HepG2 (cell line): ENCODE data around the gene IGDCC3. TPM values are rescaled to one million over a fixed set of nuclear protein-coding genes. Genes with fewer than 3 reads are reported as not detected.

Source experiments
- ATAC-seq: fragments of 200-7000 bp; cut with Tn5 transposase; 3 replicates; pipeline ENCODE4 v1.9.1; 2020; ENCODE audit warnings: mild to moderate bottlenecking, moderate library complexity
- BruUV-seq: library from RNA; stranded (reverse); fragments of 400-500 nt; replicated peaks from 2 replicates; lab custom pipeline; 2021; lab: Mats Ljungman, UMichigan
- CTCF ChIA-PET: fragments of 300-600 bp; formaldehyde crosslinking; extraction: SDS; loops from one replicate; lab custom pipeline; 2021; ENCODE audit warnings: low total read pairs, inconsistent platforms, low intra/inter-chr PET ratio; lab: Yijun Ruan, JAX
- POLR2A ChIA-PET: fragments of 350-600 bp; sonication (Branson Sonifier 250); formaldehyde crosslinking; loops from one replicate; lab custom pipeline; 2020; ENCODE audit warnings: antibody characterized with exemption, inconsistent platforms; lab: Yijun Ruan, JAX
- DNase-seq: peaks from one replicate; pipeline ENCODE4 v3.0.0-alpha.2; 2015; ENCODE audit warnings: low spot score
- FAIRE-seq: peaks from 3 replicates; lab custom pipeline; 2011; peaks lifted over from hg19 to GRCh38; lab: Jason Lieb, UNC
- H2AFZ ChIP-seq: one replicate; pipeline ENCODE4 v1.6.1; 2011; ENCODE audit warnings: low read length, inconsistent platforms
- H3K27ac ChIP-seq: fragments of 300-600 bp; 3 replicates; pipeline ENCODE4 v1.8.0; 2011; ENCODE audit warnings: mixed run types, mild to moderate bottlenecking, mixed read lengths, low read length, inconsistent platforms; ENCODE audit not compliant: insufficient read depth; ENCODE audit errors: extremely low read length
- H3K27me3 ChIP-seq, 2 experiments: fragments of 200-600 bp in 1 of 2; 2 replicates in 1 of 2; 3 replicates in 1 of 2; pipeline versions ENCODE4 v1.6.0 to v1.8.0; 2011; ENCODE audit warnings: low read length in 2 of 2, mild to moderate bottlenecking in 2 of 2, moderate library complexity in 2 of 2, inconsistent platforms in 1 of 2; ENCODE audit not compliant: insufficient read depth in 2 of 2, control insufficient read depth in 1 of 2
- H3K36me3 ChIP-seq, 2 experiments: fragments of 200-600 bp in 1 of 2; replicated peaks in 1 of 2; 2 replicates in 1 of 2; 3 replicates in 1 of 2; pipeline versions ENCODE4 v1.5.1 to v1.8.0; 2011; ENCODE audit warnings: low read length in 2 of 2, inconsistent platforms in 1 of 2; ENCODE audit not compliant: insufficient read depth in 2 of 2, control insufficient read depth in 1 of 2
- H3K4me1 ChIP-seq: 2 replicates; pipeline ENCODE4 v1.5.1; 2012; ENCODE audit warnings: low read length, inconsistent platforms; ENCODE audit not compliant: insufficient read depth
- H3K4me2 ChIP-seq: 2 replicates; pipeline ENCODE4 v1.6.0; 2011; ENCODE audit warnings: low read depth, low read length, inconsistent platforms
- H3K4me3 ChIP-seq, 3 experiments: fragments of 200-600 bp in 1 of 3; sonication (generic), shearing (Covaris generic) in 1 of 3; replicated peaks in 1 of 3; 2 replicates each; pipeline ENCODE4 v1.5.1; 2011 to 2016; ENCODE audit warnings: low read length in 3 of 3, inconsistent platforms in 2 of 3, low read depth in 2 of 3, mild to moderate bottlenecking in 2 of 3, control low read depth in 1 of 3, mixed read lengths in 1 of 3; ENCODE audit not compliant: insufficient read depth in 1 of 3
- H3K79me2 ChIP-seq: one replicate; pipeline ENCODE4 v1.6.1; 2011; ENCODE audit warnings: low read length, inconsistent platforms; ENCODE audit not compliant: insufficient read depth
- H3K9ac ChIP-seq: 2 replicates; pipeline ENCODE4 v1.6.0; 2011; ENCODE audit warnings: mild to moderate bottlenecking, low read depth, low read length, inconsistent platforms; ENCODE audit not compliant: insufficient read depth
- H3K9me3 ChIP-seq: 2 replicates; pipeline ENCODE4 v1.5.1; 2012; ENCODE audit warnings: mild to moderate bottlenecking, low read length
- H4K20me1 ChIP-seq: 2 replicates; pipeline ENCODE4 v1.6.0; 2011; ENCODE audit warnings: inconsistent platforms, mild to moderate bottlenecking, low read length, moderate library complexity; ENCODE audit not compliant: insufficient read depth
- CHD4 ChIP-seq: fragments of 200-600 bp; sonication (generic); IDR thresholded peaks from 2 replicates; pipeline ENCODE4 v1.7.0; 2017; ENCODE audit warnings: mild to moderate bottlenecking, low read length, borderline replicate concordance
- GABPB1 ChIP-seq: IDR thresholded peaks from 2 replicates; pipeline ENCODE4 v1.6.1; 2016; ENCODE audit warnings: mild to moderate bottlenecking, missing genetic modification reagents, moderate library complexity, missing compliant biosample characterization
- GFI1 ChIP-seq: sonication (generic); formaldehyde crosslinking; IDR thresholded peaks from 2 replicates; pipeline ENCODE4 v1.5.0; 2020; ENCODE audit warnings: missing genetic modification reagents, mild to moderate bottlenecking, borderline replicate concordance
- GLI4 ChIP-seq: sonication (generic); formaldehyde crosslinking; IDR thresholded peaks from 2 replicates; pipeline ENCODE4 v1.5.1; 2020; ENCODE audit warnings: missing genetic modification reagents, mild to moderate bottlenecking, moderate library complexity, borderline replicate concordance
- HNF1B ChIP-seq: sonication (generic); formaldehyde crosslinking; IDR thresholded peaks from 2 replicates; pipeline ENCODE4 v1.5.1; 2020; ENCODE audit warnings: mild to moderate bottlenecking, moderate library complexity, missing genetic modification reagents
- MXD1 ChIP-seq: sonication (generic); formaldehyde crosslinking; IDR thresholded peaks from 2 replicates; pipeline ENCODE4 v1.4.0; 2020; ENCODE audit warnings: mild to moderate bottlenecking, missing genetic modification reagents
- MXD4 ChIP-seq: IDR thresholded peaks from 2 replicates; pipeline ENCODE4 v1.6.1; 2016; ENCODE audit warnings: mild to moderate bottlenecking, missing biosample characterization, missing genetic modification reagents
- RBM22 ChIP-seq: fragments of 200-400 bp; formaldehyde crosslinking; optimal IDR thresholded peaks from 2 replicates; pipeline ENCODE3; 2017; ENCODE audit warnings: mild to moderate bottlenecking, low read length, moderate library complexity
- TBX2 ChIP-seq: sonication (generic); formaldehyde crosslinking; IDR thresholded peaks from 2 replicates; pipeline ENCODE4 v1.5.0; 2020; ENCODE audit warnings: missing genetic modification reagents, mild to moderate bottlenecking, borderline replicate concordance
- THRA ChIP-seq: sonication (generic); formaldehyde crosslinking; IDR thresholded peaks from 2 replicates; pipeline ENCODE4 v1.4.0; 2020; ENCODE audit warnings: missing genetic modification reagents, borderline replicate concordance
- ZBTB38 ChIP-seq: sonication (generic); formaldehyde crosslinking; IDR thresholded peaks from 2 replicates; pipeline ENCODE4 v1.5.1; 2020; ENCODE audit warnings: mild to moderate bottlenecking, missing genetic modification reagents
- ZNF576 ChIP-seq: sonication (generic); formaldehyde crosslinking; IDR thresholded peaks from 2 replicates; pipeline ENCODE4 v1.4.0; 2020; ENCODE audit warnings: mild to moderate bottlenecking, missing genetic modification reagents
- WGBS: methylation state at CpG from one replicate; pipeline ENCODE4 v1.1.6; 2017; ENCODE audit warnings: low lambda C conversion rate; 5-methylcytosine and 5-hydroxymethylcytosine counted together
- in situ Hi-C: cut with HindIII; loops from 2 replicates; pipeline ENCODE4 v1.10.0; 2017; ENCODE audit warnings: low pct_unique_long_range_greater_than_20kb; ENCODE audit not compliant: extremely low pct_ligation_motif_present
- intact Hi-C: fragments of 100-400 bp; cut with micrococcal nuclease; formaldehyde crosslinking; loops from one replicate; pipeline ENCODE4 v1.10.0; 2022; ENCODE audit not compliant: unreplicated experiment
- polyA plus RNA-seq, 8 experiments: library from polyadenylated mRNA; depleted of rRNA in 3 of 8; stranded (reverse) in 7 of 8; unstranded in 1 of 8; fragments of >200 nt; fragmentation: Illumina TruSeq in 4 of 8; extraction: Trizol in 4 of 8; gene quantifications; 2 replicates each; pipeline versions ENCODE4 v1.2.1 to v1.2.3, GENCODE V29; 2011 to 2016; ENCODE audit warnings: low read depth in 4 of 8, missing spikeins in 1 of 8, mixed read lengths in 1 of 8; ENCODE audit not compliant: insufficient read depth in 1 of 8
- total RNA-seq, 5 experiments: library from RNA; depleted of rRNA; stranded (reverse); fragments of >200 nt; fragmentation: Illumina TruSeq; extraction: Trizol; gene quantifications; 2 replicates each; pipeline ENCODE4 v1.2.3, GENCODE V29; 2016; ENCODE audit warnings: low read depth in 1 of 5

The IGDCC3 gene
- total and polyA plus RNA-seq, 2 of the 13 experiments (the other 11 are each of a cell fraction or from before 2014, with no cell fraction given) = 30.1 to 51.8 TPM

GRCh38 chr15:65355988-65356353 is 21.8 kb downstream of the IGDCC3 start:
- Histone ChIP-seq H4K20me1 (0 out of 2 replicates have a peak, but pooled peaks cover 5% of the 10 kb centered on the region), H3K36me3 (peaks cover 0 to 10% of the 10 kb centered on the region in 2 experiments; a peak in 2 of 5 replicates), H3K9me3 (peaks cover 6% of the 10 kb centered on the region; the same call in 1 of the 2 replicates), H3K4me2 (peak overlapping the region; percentile 79), H3K9ac (peak overlapping the region; percentile 67), H3K4me3 (peak overlapping the region; percentile 38 to 75 (median 56); a peak in 4 of 6 replicates), H3K4me1 (peaks cover 21% of the 10 kb centered on the region), H3K79me2 (peaks cover 34% of the 10 kb centered on the region), H3K27me3 (no peaks in the 10 kb centered on the region), H2AFZ (no peak overlapping the region), H3K27ac (peak overlapping the region; percentile 52)
- ATAC-seq (peak; percentile 37), FAIRE-seq (no peak), DNase-seq (no peak)
- ChIA-PET POLR2A (interaction anchor here (1.4 to 2.4 kb wide), 4 partner anchors 11 to 56 kb away, joined by 4 to 12 read pairs (median 8); partner anchors contain the start of genes IGDCC3 and RNU5B-1), CTCF (no interaction called here)
- 49% methylated on average over 15 of the region's 17 CpGs for WGBS
- no TSS peak for BruUV-seq
- in situ Hi-C loops (no loop called here), intact Hi-C loops (loop anchor here (2.0 kb wide), 1 partner anchor 23 kb away; the partner anchor contains the start of gene IGDCC3)
- TF ChIP-seq THRA (CRISPR knock-in tag) (no peak), CHD4 (no peak), RBM22 (peak; percentile 29), GFI1 (CRISPR knock-in tag) (0 out of 2 replicates have a peak, but pooled peaks have one; percentile 42), GLI4 (CRISPR knock-in tag) (no peak), MXD1 (CRISPR knock-in tag) (no peak), ZNF576 (no peak), TBX2 (CRISPR knock-in tag) (0 out of 2 replicates have a peak, but pooled peaks have one; percentile 23), HNF1B (0 out of 2 replicates have a peak, but pooled peaks have one; percentile 19), MXD4 (CRISPR knock-in tag) (no peak), GABPB1 (CRISPR knock-in tag) (0 out of 2 replicates have a peak, but pooled peaks have one; percentile 0), ZBTB38 (CRISPR knock-in tag) (peak; percentile 49; the same call in 1 of the 2 replicates)
